Aorta (tissue), 5 donors: ENCODE results near the gene TBC1D1. TPM values are rescaled to one million over a fixed set of nuclear protein-coding genes. Genes with fewer than 3 reads are reported as not detected.
A peak's percentile ranks its signal among the peaks of the same experiment; 100 is the strongest.

Source experiments
- ATAC-seq: fragments of 200-7000 bp; cut with Tn5 transposase; one replicate; pipeline ENCODE4 v1.9.1; 2022; ENCODE audit warnings: moderate library complexity; ENCODE audit not compliant: low FRiP score
- DNase-seq, 2 donors: peaks; one replicate each; pipeline ENCODE4 v3.0.0-alpha.2; 2020
- H3K27ac ChIP-seq, 2 donors: one replicate each; pipeline ENCODE4 v1.5.1; 2013; ENCODE audit warnings: low read length in 2 of 2, mild to moderate bottlenecking in 2 of 2, moderate library complexity in 2 of 2, control low read depth in 1 of 2, inconsistent platforms in 1 of 2, low read depth in 1 of 2
- H3K27me3 ChIP-seq, 2 donors: one replicate each; pipeline ENCODE4 v1.6.1; 2013; ENCODE audit warnings: control low read depth in 1 of 2, low read length in 1 of 2, mild to moderate bottlenecking in 1 of 2, moderate library complexity in 1 of 2; ENCODE audit not compliant: insufficient read depth in 2 of 2, control insufficient read depth in 1 of 2
- H3K36me3 ChIP-seq, 2 donors: one replicate each; pipeline ENCODE4 v1.6.1; 2013; ENCODE audit warnings: control low read depth in 1 of 2, low read length in 1 of 2, mild to moderate bottlenecking in 1 of 2; ENCODE audit not compliant: insufficient read depth in 2 of 2, control insufficient read depth in 1 of 2
- H3K4me1 ChIP-seq, 2 donors: one replicate each; pipeline ENCODE4 v1.6.1; 2013; ENCODE audit warnings: low read length in 2 of 2, control low read depth in 1 of 2, mild to moderate bottlenecking in 1 of 2, moderate library complexity in 1 of 2; ENCODE audit not compliant: insufficient read depth in 2 of 2, control insufficient read depth in 1 of 2
- H3K4me3 ChIP-seq, 2 donors: one replicate each; pipeline ENCODE4 v1.5.1; 2013; ENCODE audit warnings: low read length in 2 of 2, control low read depth in 1 of 2, mild to moderate bottlenecking in 1 of 2
- H3K9me3 ChIP-seq: one replicate; pipeline ENCODE4 v1.6.1; 2013; ENCODE audit warnings: mild to moderate bottlenecking, low read length; ENCODE audit not compliant: control insufficient read depth
- WGBS, 2 donors: extraction: QIAGEN DNeasy Blood & Tissue Kit; methylation state at CpG; one replicate each; pipeline ENCODE4 v1.1.7; 2013; 5-methylcytosine and 5-hydroxymethylcytosine counted together
- intact Hi-C, 2 donors: fragments of 100-400 bp; cut with DNase I; formaldehyde crosslinking; loops; one replicate each; pipeline versions ENCODE4 v1.14.2 to v1.15.0; 2022
- polyA plus RNA-seq, 2 donors: library from polyadenylated mRNA; stranded (reverse); fragments of 200-250 nt; gene quantifications; one replicate each; pipeline ENCODE4 v1.2.3, GENCODE V29; 2013
- total RNA-seq, 2 donors: library from RNA; stranded (reverse); fragmentation: NEBNext Ultra II Directional; extraction: Animal tissue kit (Norgen Biotek cat#: 25700); gene quantifications; one replicate each; pipeline ENCODE4 v1.2.1, GENCODE V29; 2021
- donor health status: healthy with polysubstance abuse.
- donor health status: Bipolar disorder and iron deficiency.
- donor health status: DM: no; HTN: no; CAD: no.
- donor health status: DM: no; HTN: no; CAD: no.
- donor health status: DM: yes; HTN: yes; CAD: no.

TBC1D1 gene
- total and polyA plus RNA-seq, 4 donors = 66.4 to 219 (median 115) TPM

DNA sequence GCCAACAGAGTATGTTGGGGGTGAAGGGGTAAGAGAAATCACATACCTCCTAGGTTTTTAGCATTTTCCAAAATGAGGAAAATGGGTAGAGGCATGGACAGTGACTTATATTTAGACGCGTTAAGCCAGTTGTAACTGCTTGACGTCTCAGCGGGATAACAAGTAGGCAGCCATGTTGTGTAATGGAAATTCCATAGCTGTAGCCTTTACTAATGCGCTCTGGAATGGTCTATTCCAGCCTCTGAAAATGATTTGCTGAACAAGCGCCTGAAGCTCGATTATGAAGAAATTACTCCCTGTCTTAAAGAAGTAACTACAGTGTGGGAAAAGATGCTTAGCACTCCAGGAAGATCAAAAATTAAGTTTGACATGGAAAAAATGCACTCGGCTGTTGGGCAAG, 204.8 kb downstream of the TBC1D1 start:
- no peak overlapping the region for H3K4me3 ChIP-seq
- no peaks in the 10 kb centered on the region for H3K27me3 ChIP-seq
- H3K36me3 ChIP-seq = peaks cover 0 to 5% of the 10 kb centered on the region in 2 donors
- H3K4me1 ChIP-seq = peaks cover 4 to 6% of the 10 kb centered on the region in 2 donors
- intact Hi-C loops = no loop called here
- no peak overlapping the region for H3K27ac ChIP-seq
- H3K9me3 ChIP-seq = no peaks in the 10 kb centered on the region
- WGBS, 2 donors = 96 to 99% methylated on average over 8 of the region's 8 CpGs
- no peak for DNase-seq
- no peak for ATAC-seq

DNA sequence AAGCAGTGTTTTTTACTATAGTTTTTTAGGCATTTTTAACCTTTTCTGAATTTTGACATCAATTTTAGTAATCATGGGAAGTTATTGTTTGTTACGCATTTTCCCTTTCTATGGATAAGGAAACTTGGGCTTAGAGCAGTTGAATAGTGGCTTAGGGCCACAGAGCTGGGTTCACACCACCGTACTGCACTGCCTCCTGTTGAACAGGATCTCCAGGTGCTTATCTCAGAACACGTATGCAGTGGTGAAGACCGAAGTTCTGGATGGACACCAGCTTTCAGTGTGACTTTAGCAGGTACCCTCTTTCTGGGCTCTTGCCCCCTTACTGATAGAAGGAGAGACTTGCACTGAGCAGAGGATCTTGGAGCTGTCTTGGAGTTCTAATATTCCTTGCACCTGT, 206.9 kb downstream of the TBC1D1 start:
- Histone ChIP-seq H3K4me3 (no peak overlapping the region), H3K27me3 (no peaks in the 10 kb centered on the region), H3K9me3 (no peaks in the 10 kb centered on the region), H3K36me3 (peaks cover 0 to 8% of the 10 kb centered on the region in 2 donors), H3K4me1 (peaks cover 4 to 6% of the 10 kb centered on the region in 2 donors), H3K27ac (peak overlapping the region in 1 of 2 donors; percentile 23)
- WGBS, 2 donors = 94% methylated on average over 4 of the region's 4 CpGs
- intact Hi-C loops = no loop called here
- no peak for ATAC-seq
- DNase-seq = no peak

DNA sequence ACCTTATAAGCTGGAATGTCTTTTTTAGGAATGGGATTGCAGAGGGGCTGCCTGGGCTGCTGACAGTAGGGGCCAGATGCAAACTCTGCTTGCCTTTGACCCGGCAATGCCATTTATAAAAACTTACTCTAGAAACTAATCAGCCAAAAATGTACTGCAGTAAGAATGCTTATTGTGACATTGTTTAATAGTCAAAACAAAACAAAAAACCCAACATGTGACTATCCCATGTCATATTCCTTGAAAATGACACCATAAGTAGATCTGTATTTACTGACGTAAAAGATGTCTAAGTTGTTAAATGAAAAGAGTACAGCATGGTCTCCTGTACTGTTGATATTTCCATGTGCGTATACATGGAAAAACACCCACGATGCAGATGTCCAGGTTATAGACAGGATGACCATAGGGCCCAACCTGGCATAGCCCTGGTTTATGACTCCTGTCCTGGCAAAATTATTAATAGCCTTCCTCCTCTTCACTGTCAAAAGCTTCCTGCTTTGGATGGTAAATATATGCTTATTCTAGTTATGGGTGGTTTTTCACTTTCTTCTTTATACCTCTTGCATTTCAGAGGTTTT, 208.2 kb downstream of the TBC1D1 start:
- H3K9me3 ChIP-seq = no peaks in the 10 kb centered on the region
- H3K36me3 ChIP-seq = peaks cover 0 to 8% of the 10 kb centered on the region in 2 donors
- ATAC-seq = no peak
- intact Hi-C loops = no loop called here
- H3K4me3 ChIP-seq = no peak overlapping the region
- no peak for DNase-seq
- WGBS, 2 donors = 90 to 95% methylated on average over 4 of the region's 4 CpGs
- peak overlapping the region in 1 of 2 donors; percentile 74 for H3K27ac ChIP-seq
- H3K4me1 ChIP-seq = peaks cover 4 to 6% of the 10 kb centered on the region in 2 donors
- no peaks in the 10 kb centered on the region for H3K27me3 ChIP-seq

DNA sequence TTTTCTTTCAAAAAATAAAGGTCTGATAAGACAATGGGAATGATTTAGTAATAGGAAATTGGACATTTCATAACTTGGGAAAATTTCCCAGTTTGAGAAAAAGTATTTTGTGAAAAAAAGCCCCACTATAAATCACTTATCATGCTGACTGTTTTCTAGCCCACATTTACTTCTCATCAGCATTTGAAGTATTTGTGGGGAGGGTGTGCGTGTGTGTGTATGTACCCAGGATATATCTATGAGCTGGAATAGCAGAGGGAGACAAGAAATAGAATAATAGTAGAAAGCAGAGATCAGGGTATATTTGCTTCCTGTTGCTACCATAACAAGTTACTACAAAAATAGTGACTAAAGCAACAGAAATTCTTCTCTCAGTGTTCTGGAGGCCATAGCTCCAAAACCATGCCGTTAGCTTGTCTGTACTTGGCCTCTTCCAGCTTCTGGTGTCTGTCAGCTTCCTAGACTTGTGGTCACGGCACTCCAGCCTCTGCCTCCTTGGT, 209.1 kb downstream of the TBC1D1 start:
- no peak for DNase-seq
- Histone ChIP-seq H3K9me3 (no peaks in the 10 kb centered on the region), H3K36me3 (peaks cover 0 to 8% of the 10 kb centered on the region in 2 donors), H3K4me1 (peaks cover 4 to 6% of the 10 kb centered on the region in 2 donors), H3K4me3 (no peak overlapping the region), H3K27ac (peak overlapping the region in 1 of 2 donors; percentile 74), H3K27me3 (no peaks in the 10 kb centered on the region)
- WGBS, 2 donors = 11 to 14% methylated on average over 3 of the region's 3 CpGs
- peak; percentile 69 for ATAC-seq
- intact Hi-C loops = no loop called here

DNA sequence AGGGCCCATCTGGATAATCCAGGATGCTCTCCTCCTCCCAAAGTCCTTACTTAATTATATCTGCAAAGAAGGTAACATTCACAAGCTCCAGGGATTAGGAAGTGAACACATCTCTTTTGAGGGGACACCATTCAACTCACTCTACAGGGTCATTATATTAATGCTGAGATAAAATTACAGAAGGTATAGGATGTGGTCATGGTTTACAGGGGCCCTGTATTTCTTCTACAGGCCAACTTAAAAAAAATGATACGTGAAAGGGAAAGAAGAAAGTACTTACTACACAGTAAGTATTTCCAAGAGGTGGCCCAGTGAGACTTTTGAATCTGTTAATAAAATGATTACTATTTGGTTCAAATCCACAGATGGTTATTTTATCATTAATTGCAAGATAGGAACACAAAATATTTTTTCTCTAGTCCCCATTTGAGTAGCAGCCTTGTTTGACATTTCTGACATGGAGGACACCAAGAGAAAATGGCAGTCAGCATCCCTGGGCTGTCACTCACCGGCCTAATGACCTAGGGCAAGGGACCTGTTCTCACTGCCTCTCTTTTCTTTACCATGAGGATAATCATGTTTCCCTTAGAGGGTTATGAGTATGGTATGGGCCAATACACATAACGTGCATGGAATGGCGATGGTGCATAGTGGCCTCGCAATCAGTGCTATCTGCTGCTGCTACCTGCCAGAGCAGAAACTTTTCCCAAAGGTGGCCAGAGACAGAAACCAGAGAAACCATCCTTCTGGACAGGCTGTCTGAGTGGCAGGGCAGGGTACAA, 209.8 kb downstream of the TBC1D1 start:
- Histone ChIP-seq H3K27ac (peak overlapping the region; percentile 15 to 74), H3K36me3 (peaks cover 0 to 8% of the 10 kb centered on the region in 2 donors), H3K4me1 (peaks cover 4% of the 10 kb centered on the region in 2 donors), H3K9me3 (no peaks in the 10 kb centered on the region), H3K27me3 (no peaks in the 10 kb centered on the region), H3K4me3 (no peak overlapping the region)
- 95 to 98% methylated on average over 5 of the region's 5 CpGs for WGBS, 2 donors
- no peak for DNase-seq
- intact Hi-C loops = no loop called here
- no peak for ATAC-seq

DNA sequence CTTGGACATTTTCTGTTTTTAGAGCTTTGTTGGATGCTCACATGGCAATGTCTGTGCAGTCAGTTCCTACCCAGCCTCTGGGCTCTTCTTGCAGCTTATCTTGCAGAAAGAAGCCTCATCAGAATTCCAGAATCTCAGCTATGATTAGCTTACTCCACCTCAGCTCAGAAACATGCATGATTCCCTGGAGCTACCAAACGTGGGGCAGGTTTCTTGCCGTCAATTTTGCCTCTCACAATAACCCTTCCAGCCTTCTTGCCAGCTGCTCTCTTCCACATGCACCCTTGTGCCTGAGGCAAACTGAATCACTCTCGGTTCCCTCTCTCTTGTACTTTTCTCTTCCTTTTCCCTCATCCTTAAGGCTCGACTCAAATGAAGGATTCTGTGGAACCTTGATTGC, 210.7 kb downstream of the TBC1D1 start:
- intact Hi-C loops = no loop called here
- 57 to 63% methylated on average over 4 of the region's 4 CpGs for WGBS, 2 donors
- no peak overlapping the region for H3K4me3 ChIP-seq

DNA sequence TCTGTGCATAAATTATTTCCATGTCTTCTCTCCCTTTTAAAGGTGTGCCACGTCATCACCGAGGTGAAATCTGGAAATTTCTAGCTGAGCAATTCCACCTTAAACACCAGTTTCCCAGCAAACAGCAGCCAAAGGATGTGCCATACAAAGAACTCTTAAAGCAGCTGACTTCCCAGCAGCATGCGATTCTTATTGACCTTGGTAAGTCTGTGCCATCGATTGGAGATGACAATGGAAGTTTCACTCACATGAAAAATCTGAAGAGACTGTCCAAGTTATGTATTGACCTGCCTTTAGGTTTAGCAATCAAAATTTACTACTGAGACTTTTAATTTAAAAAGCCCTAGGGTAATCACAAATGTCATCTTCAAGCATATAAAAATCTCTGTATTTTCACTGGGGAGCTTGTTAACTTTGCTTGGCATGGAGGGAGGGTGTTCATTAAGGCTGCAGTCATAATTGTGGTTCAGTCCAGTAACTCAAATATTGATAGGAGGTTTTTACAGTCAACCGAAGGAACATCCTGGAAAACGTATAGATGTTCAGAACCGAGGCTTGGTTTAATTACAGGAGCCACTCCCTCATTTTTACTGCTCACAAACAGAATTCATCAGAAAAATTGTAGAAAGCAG, 212.2 kb downstream of the TBC1D1 start:
- 89 to 91% methylated on average over 7 of the region's 7 CpGs for WGBS, 2 donors
- Histone ChIP-seq H3K27ac (no peak overlapping the region), H3K4me3 (no peak overlapping the region), H3K27me3 (no peaks in the 10 kb centered on the region), H3K36me3 (peaks cover 0 to 7% of the 10 kb centered on the region in 2 donors), H3K9me3 (no peaks in the 10 kb centered on the region), H3K4me1 (peaks cover 4% of the 10 kb centered on the region in 2 donors)
- ATAC-seq = no peak
- no peak for DNase-seq
- intact Hi-C loops = no loop called here

More for the DNA sequence above, 210.7 kb downstream of the TBC1D1 start:
- no peak for ATAC-seq
- Histone ChIP-seq H3K27me3 (no peaks in the 10 kb centered on the region), H3K36me3 (peaks cover 0 to 5% of the 10 kb centered on the region in 2 donors), H3K27ac (peak overlapping the region in 1 of 2 donors; percentile 50), H3K9me3 (no peaks in the 10 kb centered on the region), H3K4me1 (peaks cover 4% of the 10 kb centered on the region in 2 donors)
- DNase-seq = no peak

DNA sequence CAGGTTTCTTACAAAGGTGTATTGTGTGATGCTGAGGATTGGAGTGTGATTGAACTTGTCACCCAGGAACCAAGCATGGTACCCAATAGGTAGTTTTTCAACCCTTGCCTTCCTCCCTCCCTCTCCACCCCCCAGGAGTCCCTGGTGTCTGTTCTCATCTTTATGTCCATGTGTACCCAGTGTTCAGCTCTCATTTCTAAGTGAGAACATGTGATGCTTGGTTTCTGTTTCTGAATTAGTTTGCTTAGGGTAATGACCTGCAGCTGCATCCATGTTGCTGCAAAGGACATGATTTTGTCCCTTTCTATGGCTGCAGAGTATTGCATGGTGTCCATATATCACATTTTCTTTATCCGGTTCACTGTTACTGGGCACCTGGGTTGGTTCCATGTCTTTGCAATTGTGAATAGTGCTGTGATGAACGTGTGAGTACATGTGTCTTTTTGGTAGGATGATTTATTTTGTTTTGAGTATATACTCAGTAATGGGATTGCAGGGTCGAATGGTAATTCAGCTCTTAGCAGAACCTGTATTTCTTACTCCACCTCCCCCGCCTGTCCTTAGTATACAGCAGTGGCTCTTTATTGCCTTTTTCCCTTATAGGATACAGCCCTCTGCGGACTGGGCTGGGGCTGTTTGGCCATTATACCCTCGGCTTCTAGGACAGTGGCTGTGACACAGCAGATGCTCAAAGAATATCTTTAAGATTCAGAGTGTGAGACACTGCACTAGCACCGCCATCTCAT, 214.8 kb downstream of the TBC1D1 start:
- intact Hi-C loops = no loop called here
- ATAC-seq = no peak
- no peaks in the 10 kb centered on the region for H3K4me1 ChIP-seq
- no peak overlapping the region for H3K27ac ChIP-seq
- H3K36me3 ChIP-seq = peaks cover 0 to 7% of the 10 kb centered on the region in 2 donors
- DNase-seq = no peak
- no peaks in the 10 kb centered on the region for H3K9me3 ChIP-seq
- no peak overlapping the region for H3K4me3 ChIP-seq
- no peaks in the 10 kb centered on the region for H3K27me3 ChIP-seq
- 82 to 83% methylated on average over 7 of the region's 7 CpGs for WGBS, 2 donors
